Adrenal gland (tissue), 12 donors: ENCODE results near the gene PSMD7. TPM values are rescaled to one million over a fixed set of nuclear protein-coding genes. Genes with fewer than 3 reads are reported as not detected.

Source experiments
- DNase-seq, 7 donors: peaks; one replicate each; pipeline ENCODE4 v3.0.0-alpha.2; 2019 to 2020
- H3K27ac ChIP-seq, 5 donors: fragments of 200-600 bp; sonication (generic) in 4 of 5; 1 replicate in 3 of 5; 2 replicates in 2 of 5; pipeline versions ENCODE4 v1.5.1 to v1.8.0; 2016 to 2020; ENCODE audit warnings: mild to moderate bottlenecking in 1 of 5
- H3K27me3 ChIP-seq: fragments of 200-600 bp; 2 replicates; pipeline ENCODE4 v1.8.0; 2021
- H3K36me3 ChIP-seq, 2 donors: fragments of 200-600 bp; replicated peaks in 1 of 2; 1 replicate in 1 of 2; 2 replicates in 1 of 2; pipeline versions ENCODE4 v1.5.1 to v1.8.0; 2018 to 2022
- H3K4me1 ChIP-seq, 2 donors: fragments of 200-600 bp; replicated peaks in 1 of 2; 1 replicate in 1 of 2; 2 replicates in 1 of 2; pipeline versions ENCODE4 v1.5.1 to v1.8.0; 2018 to 2021
- H3K4me3 ChIP-seq, 4 donors: fragments of 200-600 bp; sonication (generic) in 3 of 4; one replicate each; pipeline ENCODE4 v1.5.1; 2016 to 2018
- H3K9me3 ChIP-seq, 3 donors: fragments of 200-600 bp; sonication (generic) in 1 of 3; replicated peaks in 1 of 3; 1 replicate in 2 of 3; 2 replicates in 1 of 3; pipeline versions ENCODE4 v1.5.1 to v1.8.0; 2016 to 2021
- POLR2A ChIP-seq, 2 donors: fragments of 450-650 bp; IDR thresholded peaks; one replicate each; pipeline ENCODE4 v1.6.1; 2017; ENCODE audit warnings: antibody characterized with exemption in 2 of 2, mild to moderate bottlenecking in 2 of 2, moderate library complexity in 1 of 2
- whole genome bisulfite sequencing, 4 donors: extraction: QIAGEN DNeasy Blood & Tissue Kit in 2 of 4; methylation state at CpG; one replicate each; pipeline versions ENCODE4 v1.1.5 to v1.1.7; 2013 to 2017; 5-methylcytosine and 5-hydroxymethylcytosine counted together
- intact Hi-C, 2 donors: fragments of 100-400 bp; cut with DNase I; formaldehyde crosslinking; loops; one replicate each; pipeline versions ENCODE4 v1.14.1 to v1.15.0; 2022 to 2023
- polyA plus RNA-seq, 3 donors: library from polyadenylated mRNA; stranded (reverse); fragments of 200-250 nt in 2 of 3; fragments of 350-450 nt in 1 of 3; fragmentation: Illumina TruSeq in 1 of 3; extraction: RNeasy Lipid Tissue Mini Kit (QIAGEN cat#74804) in 1 of 3; gene quantifications; one replicate each; pipeline ENCODE4 v1.2.3, GENCODE V29; 2013 to 2014
- total RNA-seq, 9 donors: library from RNA; depleted of rRNA in 4 of 9; stranded (reverse); fragments of >200 nt in 4 of 9; fragments of 120-200 nt in 1 of 9; fragmentation: NEBNext Ultra II Directional in 1 of 9; extraction: Animal tissue kit (Norgen Biotek cat#: 25700) in 1 of 9; gene quantifications; one replicate each; pipeline versions ENCODE4 v1.1.0 to v1.2.4, GENCODE V29; 2013 to 2023
- TF ChIP-seq, protein P1 (sequence below), 6 experiments: fragments of 450-650 bp in 4 of 6; fragments of 200-600 bp in 2 of 6; sonication (generic) in 1 of 6; IDR thresholded peaks; 1 replicate in 5 of 6; 2 replicates in 1 of 6; pipeline versions ENCODE4 v1.5.1 to v1.8.0; 2016 to 2021; ENCODE audit warnings: antibody characterized with exemption in 6 of 6, mild to moderate bottlenecking in 2 of 6, moderate library complexity in 1 of 6
- donor health status: healthy with polysubstance abuse.
- donor health status: Bipolar disorder and iron deficiency.
- donor health status: DM: yes; HTN: yes; CAD: no.
- donor health status: DM: no; HTN: no; CAD: no.
- donor health status: DM: no; HTN: no; CAD: no.
- donor health status: DM: yes; HTN: yes; CAD: no.

PSMD7 gene
- total and polyA plus RNA-seq, 12 donors, result 52.1 to 233 (median 89.4) TPM

- Histone ChIP-seq H3K36me3 (no peaks in the 10 kb centered on the region), H3K9me3 (no peaks in the 10 kb centered on the region), H3K4me1 (peaks cover 6 to 15% of the 10 kb centered on the region in 2 donors), H3K4me3 (no peak overlapping the region), H3K27ac (peak overlapping the region in 2 of 5 donors; percentile 49 to 58), H3K27me3 (no peaks in the 10 kb centered on the region)
- 78 to 91% (median 82%) methylated on average over 5 of the region's 5 CpGs for WGBS, 4 donors
- no peak for DNase-seq
- intact Hi-C loops, result no loop called here
- TF ChIP-seq POLR2A (IDR thresholded peaks at IDR 0.05), result no peak
- TF ChIP-seq, protein P1, sequence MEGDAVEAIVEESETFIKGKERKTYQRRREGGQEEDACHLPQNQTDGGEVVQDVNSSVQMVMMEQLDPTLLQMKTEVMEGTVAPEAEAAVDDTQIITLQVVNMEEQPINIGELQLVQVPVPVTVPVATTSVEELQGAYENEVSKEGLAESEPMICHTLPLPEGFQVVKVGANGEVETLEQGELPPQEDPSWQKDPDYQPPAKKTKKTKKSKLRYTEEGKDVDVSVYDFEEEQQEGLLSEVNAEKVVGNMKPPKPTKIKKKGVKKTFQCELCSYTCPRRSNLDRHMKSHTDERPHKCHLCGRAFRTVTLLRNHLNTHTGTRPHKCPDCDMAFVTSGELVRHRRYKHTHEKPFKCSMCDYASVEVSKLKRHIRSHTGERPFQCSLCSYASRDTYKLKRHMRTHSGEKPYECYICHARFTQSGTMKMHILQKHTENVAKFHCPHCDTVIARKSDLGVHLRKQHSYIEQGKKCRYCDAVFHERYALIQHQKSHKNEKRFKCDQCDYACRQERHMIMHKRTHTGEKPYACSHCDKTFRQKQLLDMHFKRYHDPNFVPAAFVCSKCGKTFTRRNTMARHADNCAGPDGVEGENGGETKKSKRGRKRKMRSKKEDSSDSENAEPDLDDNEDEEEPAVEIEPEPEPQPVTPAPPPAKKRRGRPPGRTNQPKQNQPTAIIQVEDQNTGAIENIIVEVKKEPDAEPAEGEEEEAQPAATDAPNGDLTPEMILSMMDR (IDR thresholded peaks at IDR 0.05), result no peak
Observed at GRCh38 chr16:74280448-74280847, 16.2 kb upstream of the PSMD7 start.

DNA sequence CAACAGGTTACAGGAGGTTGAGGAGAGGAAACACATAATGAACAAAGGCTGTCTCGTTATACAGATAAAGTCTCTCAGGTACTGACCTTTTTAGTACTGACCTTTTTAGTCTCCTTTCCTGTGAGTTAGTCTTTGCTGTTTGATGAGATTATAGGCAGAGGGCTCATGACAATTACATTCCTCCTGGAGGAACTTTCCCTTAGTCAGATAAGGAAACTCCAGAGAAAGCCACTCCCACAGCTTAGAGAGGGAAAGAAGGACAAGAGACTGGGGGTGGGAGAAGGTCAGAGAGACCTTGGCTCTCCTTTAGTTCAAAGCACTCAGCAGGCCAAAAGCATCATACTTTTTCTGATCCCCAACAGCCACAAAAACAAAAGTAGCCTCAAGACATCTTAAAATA is 15.3 kb upstream of the PSMD7 start:
- Histone ChIP-seq H3K27ac (peak overlapping the region in 4 of 5 donors; percentile 35 to 58 (median 42)), H3K9me3 (no peaks in the 10 kb centered on the region), H3K4me1 (peaks cover 6 to 15% of the 10 kb centered on the region in 2 donors), H3K27me3 (no peaks in the 10 kb centered on the region), H3K36me3 (no peaks in the 10 kb centered on the region), H3K4me3 (no peak overlapping the region)
- intact Hi-C loops, result no loop called here
- peak in 4 of 7 donors; percentile 33 to 57 (median 44) for DNase-seq
- 14 to 20% (median 16%) methylated on average over 1 of the region's 1 CpG for WGBS, 4 donors
- peak in 1 of 2 donors; percentile 27 for TF ChIP-seq POLR2A (IDR thresholded peaks at IDR 0.05)
- TF ChIP-seq, protein P1 (IDR thresholded peaks at IDR 0.05), result no peak

- H3K4me3 ChIP-seq, result no peak overlapping the region
- DNase-seq, result no peak
- H3K27ac ChIP-seq, result no peak overlapping the region
- intact Hi-C loops, result no loop called here
- H3K27me3 ChIP-seq, result no peaks in the 10 kb centered on the region
- WGBS, 4 donors, result 91 to 95% (median 92%) methylated on average over 4 of the region's 4 CpGs
- H3K9me3 ChIP-seq, result no peaks in the 10 kb centered on the region
- peaks cover 6 to 15% of the 10 kb centered on the region in 2 donors for H3K4me1 ChIP-seq
- no peaks in the 10 kb centered on the region for H3K36me3 ChIP-seq
- TF ChIP-seq, protein P1 (IDR thresholded peaks at IDR 0.05), result no peak
- TF ChIP-seq POLR2A (IDR thresholded peaks at IDR 0.05), result no peak
Observed at GRCh38 chr16:74283716-74284115, 12.9 kb upstream of the PSMD7 start.

GRCh38 chr16:74288065-74288464 is 8.5 kb upstream of the PSMD7 start:
- WGBS, 4 donors, result 94 to 95% (median 95%) methylated on average over 7 of the region's 7 CpGs
- Histone ChIP-seq H3K9me3 (peaks cover 0 to 8% (median 0%) of the 10 kb centered on the region in 3 donors), H3K4me1 (no peaks in the 10 kb centered on the region), H3K27me3 (no peaks in the 10 kb centered on the region), H3K27ac (no peak overlapping the region), H3K4me3 (no peak overlapping the region), H3K36me3 (no peaks in the 10 kb centered on the region)
- intact Hi-C loops, result no loop called here
- TF ChIP-seq, protein P1 (IDR thresholded peaks at IDR 0.05), result no peak
- TF ChIP-seq POLR2A (IDR thresholded peaks at IDR 0.05), result no peak
- DNase-seq, result no peak
